Duodenal mucosa (tissue), 2 donors: Measurements from ENCODE around the gene CXXC5.
A peak's percentile ranks its signal among the peaks of the same experiment; 100 is the strongest.

Source experiments
- H3K27ac ChIP-seq: one replicate; pipeline ENCODE4 v1.7.0; 2013; ENCODE audit warnings: low read depth, low read length
- H3K27me3 ChIP-seq, 2 donors: one replicate each; pipeline ENCODE4 v1.7.0; 2013; ENCODE audit warnings: low read length in 2 of 2, control low read depth in 1 of 2; ENCODE audit not compliant: insufficient read depth in 2 of 2, control insufficient read depth in 1 of 2
- H3K36me3 ChIP-seq, 2 donors: one replicate each; pipeline ENCODE4 v1.7.0; 2013; ENCODE audit warnings: low read length in 2 of 2, control low read depth in 1 of 2; ENCODE audit not compliant: insufficient read depth in 2 of 2, control insufficient read depth in 1 of 2
- H3K4me1 ChIP-seq, 2 donors: one replicate each; pipeline ENCODE4 v1.7.0; 2013; ENCODE audit warnings: low read length in 2 of 2, control low read depth in 1 of 2; ENCODE audit not compliant: insufficient read depth in 2 of 2, control insufficient read depth in 1 of 2
- H3K4me3 ChIP-seq, 2 donors: one replicate each; pipeline ENCODE4 v1.7.0; 2013; ENCODE audit warnings: low read length in 2 of 2, low read depth in 1 of 2
- H3K9ac ChIP-seq, 2 donors: one replicate each; pipeline ENCODE4 v1.7.0; 2013; ENCODE audit warnings: low read length in 2 of 2, low read depth in 1 of 2
- H3K9me3 ChIP-seq, 2 donors: one replicate each; pipeline ENCODE4 v1.7.0; 2013; ENCODE audit warnings: low read length in 2 of 2, control low read depth in 1 of 2; ENCODE audit not compliant: control insufficient read depth in 1 of 2

CXXC5 gene

DNA sequence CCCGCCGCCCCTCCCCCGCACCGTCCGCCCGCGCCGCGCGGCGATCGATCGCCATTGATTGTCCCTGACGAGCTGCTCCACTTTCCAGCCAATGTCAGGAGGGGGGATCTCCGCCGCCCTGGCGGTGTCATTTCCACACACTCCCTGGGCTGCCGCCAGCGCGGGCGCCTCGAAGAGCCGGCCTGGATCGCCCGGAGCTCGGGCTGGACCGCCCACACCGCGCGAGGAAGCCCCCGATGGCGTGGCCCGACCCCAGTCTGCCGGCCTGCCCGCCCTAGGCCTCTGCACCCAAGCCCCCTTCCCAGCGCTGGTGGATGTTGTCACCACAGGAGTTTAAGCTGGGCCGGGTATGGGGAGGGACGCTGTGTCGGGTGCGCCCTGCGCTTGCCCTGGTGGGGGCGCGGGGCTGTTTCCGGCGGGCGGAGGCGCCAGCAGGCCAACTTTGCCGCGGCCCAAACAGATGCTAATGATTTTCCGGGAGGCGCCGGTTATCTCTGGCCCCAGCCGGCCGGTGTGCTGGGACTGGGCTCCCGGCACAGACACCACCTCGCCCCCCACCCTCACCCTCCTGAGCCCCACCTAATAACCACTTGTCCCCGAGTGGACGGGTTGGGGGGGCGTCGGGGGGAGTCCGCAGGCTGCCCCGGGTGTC is 10.6 kb upstream of the CXXC5 start:
- Histone ChIP-seq H3K27ac (peak overlapping the region; percentile 92), H3K9ac (peak overlapping the region; percentile 48 to 63), H3K4me3 (peak overlapping the region; percentile 63 to 66), H3K4me1 (peaks cover 47 to 62% of the 10 kb centered on the region in 2 donors), H3K36me3 (peaks cover 0 to 2% of the 10 kb centered on the region in 2 donors), H3K9me3 (no peaks in the 10 kb centered on the region), H3K27me3 (no peaks in the 10 kb centered on the region)

DNA sequence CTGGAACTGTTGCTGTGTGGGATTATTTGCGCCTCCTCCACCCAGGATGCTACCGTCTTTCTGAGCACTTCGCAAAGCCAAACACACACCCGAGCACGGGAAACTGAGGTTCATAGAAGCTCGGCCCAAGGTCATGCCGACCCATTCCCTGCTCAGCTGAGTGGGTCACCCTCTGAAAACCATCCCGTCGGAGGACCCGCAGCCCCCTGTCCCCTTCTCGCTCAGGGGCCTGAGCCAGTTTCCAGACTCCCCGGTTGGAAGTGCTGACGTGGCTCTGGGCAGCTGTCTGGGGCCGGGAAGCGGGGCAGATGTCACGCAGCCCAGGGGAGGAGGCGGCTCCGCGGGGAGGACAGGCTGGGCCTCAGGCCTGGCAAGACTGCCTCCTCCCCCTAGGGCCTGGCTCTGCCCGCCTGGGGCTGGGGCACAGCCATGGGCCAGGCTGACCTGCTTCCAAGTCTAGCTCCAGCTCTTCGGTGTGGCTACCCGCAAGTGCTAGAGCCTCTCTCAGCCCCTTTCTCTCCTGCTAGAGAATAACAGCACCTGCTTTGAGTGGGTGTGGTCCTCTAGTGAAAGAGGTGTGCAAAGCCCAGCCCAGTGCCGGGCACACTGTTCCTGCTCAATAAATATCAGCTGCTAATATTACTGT is 9.9 kb upstream of the CXXC5 start:
- Histone ChIP-seq H3K27ac (peak overlapping the region; percentile 92), H3K9me3 (no peaks in the 10 kb centered on the region), H3K4me1 (peaks cover 53 to 68% of the 10 kb centered on the region in 2 donors), H3K4me3 (peak overlapping the region; percentile 63 to 66), H3K36me3 (no peaks in the 10 kb centered on the region), H3K9ac (peak overlapping the region; percentile 33 to 63), H3K27me3 (no peaks in the 10 kb centered on the region)

DNA sequence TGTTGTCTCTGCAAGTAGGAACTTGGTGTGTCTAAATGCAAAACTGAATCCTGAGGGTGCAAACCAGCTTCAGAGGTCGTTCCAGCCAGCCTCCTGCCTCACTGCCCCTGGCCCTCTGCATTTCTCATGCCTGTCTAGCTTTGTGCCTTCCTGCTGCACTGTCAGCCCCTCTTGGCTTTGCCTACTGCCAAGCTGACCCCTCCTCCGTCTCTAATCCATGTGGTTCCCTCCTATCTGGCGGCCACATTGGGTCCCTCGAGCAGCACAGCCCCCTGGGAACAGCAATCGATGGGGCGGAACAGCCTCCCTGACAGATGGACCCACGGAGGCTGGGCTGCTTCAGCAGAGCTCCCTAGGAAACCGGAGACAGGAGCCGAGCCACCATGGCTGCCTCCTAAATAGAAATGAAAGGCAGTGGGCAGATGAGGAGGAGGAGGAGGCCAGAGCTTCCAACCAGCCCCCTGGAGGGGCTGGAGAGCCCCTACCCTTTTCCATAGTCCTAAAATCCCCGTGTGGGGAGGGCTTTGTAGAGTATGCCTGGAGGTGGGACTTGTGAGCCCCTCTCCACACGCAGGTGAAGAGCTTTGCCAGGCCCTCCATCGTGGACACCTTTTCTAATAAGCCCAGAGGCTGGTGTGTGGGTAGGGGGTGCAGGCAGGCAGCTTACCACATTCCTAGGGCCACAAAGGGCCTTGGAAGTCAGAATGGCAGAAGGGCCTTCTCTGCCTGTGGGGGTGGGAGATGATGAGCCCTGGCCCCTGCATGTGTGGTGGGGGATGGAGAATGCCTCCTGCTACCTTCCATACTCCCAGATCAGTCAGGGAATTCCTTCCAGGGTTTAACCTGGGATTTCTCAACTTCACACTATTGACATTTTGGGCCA is 9.2 kb upstream of the CXXC5 start:
- Histone ChIP-seq H3K27me3 (no peaks in the 10 kb centered on the region), H3K27ac (peak overlapping the region; percentile 40), H3K4me3 (peak overlapping the region; percentile 37 to 66), H3K4me1 (peaks cover 55 to 71% of the 10 kb centered on the region in 2 donors), H3K9me3 (no peaks in the 10 kb centered on the region), H3K36me3 (no peaks in the 10 kb centered on the region), H3K9ac (peak overlapping the region in 1 of 2 donors; percentile 63)

DNA sequence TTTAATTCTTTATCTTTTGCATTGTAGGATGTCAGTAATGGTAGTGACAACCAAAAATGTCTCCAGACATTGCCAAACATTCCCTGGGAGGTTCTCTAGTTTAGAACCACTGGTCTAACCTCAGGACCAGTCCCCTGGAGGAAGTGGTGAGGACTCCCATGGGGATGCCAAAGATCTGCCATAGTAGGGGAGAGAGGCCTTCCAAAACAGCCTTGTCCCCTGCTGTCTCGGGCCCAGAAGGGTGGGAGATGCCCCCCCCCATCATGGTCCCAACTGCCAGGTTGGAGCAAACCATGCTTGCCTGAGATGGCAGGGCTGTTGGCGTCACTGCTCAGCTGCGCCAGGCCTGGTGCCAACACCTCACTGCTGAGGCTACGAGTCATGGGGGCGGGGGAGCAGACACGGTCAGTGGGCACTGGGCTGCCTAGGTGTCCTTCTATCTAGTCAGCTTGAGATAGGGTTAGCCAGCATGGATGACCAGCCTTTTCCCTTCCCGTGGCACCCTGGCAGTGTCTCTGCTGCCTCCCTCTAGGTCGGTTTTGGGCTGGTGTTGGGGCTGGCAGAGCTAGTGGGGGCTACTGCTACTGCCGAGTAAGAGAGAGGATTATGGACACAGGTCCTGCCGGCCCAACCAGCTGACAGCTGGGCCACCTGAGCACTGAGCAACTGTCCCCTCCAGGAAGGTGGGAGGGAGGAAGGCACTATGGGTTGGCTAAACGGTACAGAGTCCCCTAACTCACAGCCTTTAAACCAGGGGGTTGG is 8.3 kb upstream of the CXXC5 start:
- no peaks in the 10 kb centered on the region for H3K27me3 ChIP-seq
- no peak overlapping the region for H3K27ac ChIP-seq
- H3K4me3 ChIP-seq = no peak overlapping the region
- no peaks in the 10 kb centered on the region for H3K9me3 ChIP-seq
- peaks cover 61 to 76% of the 10 kb centered on the region in 2 donors for H3K4me1 ChIP-seq
- H3K9ac ChIP-seq = no peak overlapping the region
- no peaks in the 10 kb centered on the region for H3K36me3 ChIP-seq

DNA sequence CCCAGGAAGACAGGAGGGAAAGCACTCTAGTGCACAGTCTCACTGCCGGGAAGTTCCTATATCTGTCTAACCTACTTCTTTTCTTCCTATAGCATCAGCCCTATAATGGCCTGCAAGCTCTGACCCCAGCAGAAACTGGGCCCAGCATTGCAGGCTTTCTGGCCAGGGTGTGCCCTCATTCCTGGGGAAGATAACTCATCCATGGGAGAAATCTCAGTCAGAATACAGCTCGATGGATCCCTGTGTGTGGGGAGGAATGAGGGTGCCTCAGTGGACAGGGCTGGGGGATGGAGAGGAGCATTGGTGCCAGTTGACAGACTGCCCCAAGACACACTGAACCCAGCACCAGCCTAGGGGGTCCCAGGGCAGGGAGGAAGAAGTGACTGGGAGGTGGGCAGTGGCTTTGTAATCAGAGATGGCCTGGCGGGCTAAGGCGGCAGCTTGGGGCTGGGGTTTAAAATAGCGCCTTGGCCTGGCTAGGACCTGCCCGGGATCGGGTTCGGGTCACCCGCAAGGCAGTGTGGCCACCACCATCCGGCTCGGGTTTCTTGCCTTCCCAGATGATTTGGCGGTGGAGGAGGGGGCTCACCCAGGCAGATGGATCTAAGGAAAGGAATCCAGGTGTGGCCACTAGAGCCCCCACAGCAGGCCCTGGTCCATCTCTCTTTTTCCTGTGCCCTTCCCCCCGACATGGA is 7.6 kb upstream of the CXXC5 start:
- Histone ChIP-seq H3K9ac (no peak overlapping the region), H3K9me3 (no peaks in the 10 kb centered on the region), H3K4me3 (no peak overlapping the region), H3K36me3 (no peaks in the 10 kb centered on the region), H3K27me3 (no peaks in the 10 kb centered on the region), H3K27ac (no peak overlapping the region), H3K4me1 (peaks cover 61 to 71% of the 10 kb centered on the region in 2 donors)

DNA sequence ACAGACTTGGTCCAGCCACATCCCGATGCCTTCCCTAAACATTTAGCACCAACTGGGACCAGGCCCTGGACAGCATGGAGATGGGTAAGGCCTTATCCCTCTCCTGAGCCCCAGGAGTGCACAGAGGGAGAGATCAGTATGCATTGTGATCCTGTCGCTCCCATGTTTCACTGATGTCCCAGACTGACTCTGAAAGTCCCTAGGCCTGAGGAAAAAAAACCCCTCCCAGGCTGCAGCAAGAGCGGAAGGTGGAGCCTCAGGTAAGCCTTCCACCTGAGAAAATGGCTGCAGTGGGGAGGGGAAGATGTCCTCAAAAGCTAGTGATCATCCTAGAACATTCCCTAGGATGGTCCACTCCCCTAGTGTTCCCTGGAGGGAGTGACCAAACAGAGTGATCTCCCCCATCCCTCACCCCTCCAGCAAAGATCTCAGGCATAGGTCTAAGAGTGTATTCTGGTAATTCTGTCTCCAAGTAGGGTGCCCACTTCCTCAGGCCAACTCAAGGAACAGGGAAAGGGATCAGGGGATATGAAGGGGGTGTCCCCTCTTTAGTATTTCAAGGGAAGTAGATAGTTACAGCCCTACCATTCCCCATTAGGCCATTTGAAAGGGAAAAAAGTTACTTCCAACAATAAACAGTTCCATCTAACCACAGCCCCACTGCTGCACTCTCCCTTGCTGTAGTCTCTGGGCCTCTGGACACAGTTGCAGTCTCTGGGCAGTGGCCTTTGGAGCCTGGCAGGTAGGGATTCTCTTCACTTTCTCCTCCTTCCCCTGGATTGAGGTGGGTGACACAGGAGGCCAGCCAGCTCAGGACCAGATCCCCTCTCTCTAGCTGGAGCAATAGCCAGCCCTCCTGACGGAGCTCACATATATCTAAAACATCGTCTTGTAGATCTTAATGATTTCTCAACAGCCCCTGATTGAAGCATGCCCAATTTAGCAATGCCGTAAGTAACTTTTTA is 6.8 kb upstream of the CXXC5 start:
- Histone ChIP-seq H3K4me3 (no peak overlapping the region), H3K27ac (no peak overlapping the region), H3K27me3 (no peaks in the 10 kb centered on the region), H3K36me3 (no peaks in the 10 kb centered on the region), H3K9me3 (no peaks in the 10 kb centered on the region), H3K9ac (no peak overlapping the region), H3K4me1 (peaks cover 52 to 63% of the 10 kb centered on the region in 2 donors)

DNA sequence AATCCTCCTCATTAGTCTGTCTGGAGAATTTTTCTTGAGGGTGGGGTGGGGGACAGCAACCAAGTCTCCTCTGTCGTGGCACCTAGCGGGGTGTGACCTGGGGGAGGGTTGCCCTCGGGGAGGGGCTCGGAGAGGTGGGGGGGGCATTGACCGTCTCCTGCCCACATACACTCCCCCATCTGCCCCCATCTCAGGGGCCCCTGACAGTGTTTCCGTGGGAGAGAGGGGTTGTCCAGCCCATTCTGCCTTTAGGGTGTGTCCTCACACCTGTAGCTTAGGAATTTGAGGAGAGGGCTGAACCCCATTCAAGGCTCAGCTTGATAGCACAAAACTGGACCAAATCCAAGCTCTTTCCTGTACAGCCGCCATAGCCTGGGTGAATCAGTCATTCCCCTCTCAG is 5.9 kb upstream of the CXXC5 start:
- Histone ChIP-seq H3K27ac (no peak overlapping the region), H3K27me3 (no peaks in the 10 kb centered on the region), H3K36me3 (no peaks in the 10 kb centered on the region), H3K9me3 (no peaks in the 10 kb centered on the region), H3K9ac (no peak overlapping the region), H3K4me3 (no peak overlapping the region), H3K4me1 (peaks cover 51 to 62% of the 10 kb centered on the region in 2 donors)

DNA sequence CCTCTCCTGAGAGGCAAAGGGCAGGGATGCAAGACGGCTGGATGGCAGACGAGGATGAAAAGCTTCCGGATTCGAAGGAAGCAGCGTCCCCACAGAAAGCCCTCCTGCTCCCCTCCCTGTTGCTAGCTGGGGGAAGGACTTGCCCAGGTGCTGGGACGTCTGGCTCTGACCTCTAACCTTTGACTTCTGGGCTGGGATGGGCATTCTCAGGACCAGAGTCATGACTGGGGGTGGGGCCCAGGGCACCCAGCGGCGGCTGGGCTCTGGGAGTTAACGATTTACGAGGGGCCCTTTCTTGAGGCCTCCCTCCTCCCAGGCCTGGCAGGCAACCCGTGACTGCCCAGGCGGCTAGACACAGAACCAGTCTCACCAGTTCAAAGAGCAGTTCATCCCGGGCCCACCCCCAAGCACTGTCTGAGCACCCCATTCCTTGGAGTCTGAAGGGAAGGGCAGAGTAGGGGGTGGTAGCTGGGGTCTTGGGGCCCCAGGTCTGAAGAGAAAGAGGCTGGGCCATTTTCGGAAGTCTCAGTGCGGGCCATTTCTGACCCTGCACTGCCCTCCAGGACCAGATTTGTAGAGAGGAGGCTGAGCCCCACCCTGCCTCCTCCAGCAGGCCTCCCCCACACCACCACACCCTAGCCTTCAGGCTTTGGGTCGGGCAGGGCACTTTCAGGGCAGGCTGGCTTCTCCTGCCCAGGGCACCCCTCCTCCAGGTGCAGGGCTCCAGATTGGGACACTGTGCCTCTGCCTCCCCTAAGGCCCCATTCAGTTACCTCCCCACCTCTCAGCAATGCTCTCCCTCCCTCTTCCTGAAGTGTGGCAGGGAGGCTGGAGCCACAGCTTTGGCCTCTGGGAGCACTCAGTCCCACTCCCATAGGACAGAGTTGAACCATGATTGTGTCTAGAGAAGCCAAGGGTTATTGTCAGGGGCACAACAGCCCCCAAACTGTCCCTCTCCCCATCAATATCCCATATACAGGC is 5.0 kb upstream of the CXXC5 start:
- Histone ChIP-seq H3K27ac (peak overlapping the region; percentile 28), H3K4me1 (peaks cover 56 to 65% of the 10 kb centered on the region in 2 donors), H3K9ac (peak overlapping the region; percentile 37 to 54), H3K9me3 (no peaks in the 10 kb centered on the region), H3K4me3 (peak overlapping the region; percentile 11 to 36), H3K36me3 (no peaks in the 10 kb centered on the region), H3K27me3 (no peaks in the 10 kb centered on the region)
